Stimulated activated CD4-positive, alpha-beta T cell treated with anti-CD3 and anti-CD28 coated beads, Interleukin-4, amount 100 ng/mL, for 4 hours (primary cell): ENCODE results near the gene ARHGAP8.
"Not testable (repeated sequence)": the region's sequence is repeated elsewhere in the genome, so short reads cannot be mapped to it uniquely, and the experiment has no call there.

Source experiments
- DNase-seq, 2 experiments: peaks; one replicate each; pipeline ENCODE4 v3.0.0-alpha.2; 2020

The ARHGAP8 gene

DNA sequence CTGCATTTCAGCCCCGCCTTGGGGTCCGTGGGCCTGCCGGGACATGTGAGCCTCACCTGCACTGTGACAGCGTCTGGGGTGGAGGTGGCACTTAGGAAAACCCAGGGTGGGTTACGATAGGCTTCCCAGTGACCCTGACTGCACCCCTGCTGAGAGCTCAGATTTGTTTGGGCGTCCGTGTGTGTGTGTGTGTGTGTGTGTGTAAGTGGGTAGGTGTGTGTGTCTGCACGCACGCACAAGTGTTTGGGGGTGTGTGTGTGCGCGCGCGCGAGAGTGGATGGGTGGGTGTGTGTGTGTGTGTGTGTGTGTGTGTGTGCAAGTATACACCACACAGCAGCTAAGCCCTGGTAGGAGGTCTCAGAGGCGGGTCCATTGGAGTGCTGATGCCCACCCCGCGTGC lies 12.1 kb upstream of the ARHGAP8 start:
- DNase-seq, result no peak

DNA sequence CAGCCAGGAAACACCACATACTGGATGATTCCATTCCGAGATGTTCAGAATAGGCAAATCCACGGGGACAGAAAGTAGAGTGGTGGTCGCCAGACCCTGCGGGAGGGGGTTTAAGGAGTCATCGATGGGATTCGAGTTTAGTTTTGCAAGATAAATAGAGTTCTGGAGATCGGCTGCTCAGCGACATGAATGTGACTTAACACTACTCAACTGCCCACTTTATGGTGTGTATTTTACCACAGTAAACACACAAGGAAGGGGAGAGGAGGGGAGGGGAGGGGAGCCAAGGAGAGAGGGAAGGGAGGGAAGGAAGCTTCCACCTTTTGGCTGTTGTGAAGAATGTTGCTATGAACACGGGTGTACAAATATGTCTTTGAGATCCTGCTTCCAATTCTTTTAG lies 10.4 kb upstream of the ARHGAP8 start:
- DNase-seq, result no peak

DNA sequence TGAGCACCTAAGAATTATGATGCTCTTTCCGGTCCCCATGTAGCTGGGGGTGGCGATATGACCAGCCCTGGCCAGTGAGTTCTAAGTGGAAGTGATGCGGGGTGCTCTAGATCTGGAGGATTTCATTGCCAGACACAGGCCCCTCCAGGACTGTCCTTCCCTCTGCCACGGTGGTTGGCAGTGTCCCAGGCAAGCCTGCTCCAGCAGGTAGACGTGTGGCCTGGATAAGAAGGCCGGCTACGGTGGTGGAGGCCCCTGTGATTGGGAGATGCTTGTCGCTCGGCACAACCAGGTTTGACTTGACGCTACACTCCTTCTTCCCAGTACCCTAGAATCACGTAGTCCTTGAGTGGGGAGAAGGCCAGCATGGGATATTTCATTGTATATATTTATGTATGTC lies 9.1 kb upstream of the ARHGAP8 start:
- no peak for DNase-seq

- no peak for DNase-seq
These were observed 8.6 kb upstream of the ARHGAP8 start for GRCh38 chr22:44743804-44744211.

GRCh38 chr22:44745853-44746789 lies 6.3 kb upstream of the ARHGAP8 start:
- DNase-seq, result no peak

- not testable (repeated sequence) for DNase-seq
These were observed 4.6 kb upstream of the ARHGAP8 start for GRCh38 chr22:44747784-44748127.

DNA sequence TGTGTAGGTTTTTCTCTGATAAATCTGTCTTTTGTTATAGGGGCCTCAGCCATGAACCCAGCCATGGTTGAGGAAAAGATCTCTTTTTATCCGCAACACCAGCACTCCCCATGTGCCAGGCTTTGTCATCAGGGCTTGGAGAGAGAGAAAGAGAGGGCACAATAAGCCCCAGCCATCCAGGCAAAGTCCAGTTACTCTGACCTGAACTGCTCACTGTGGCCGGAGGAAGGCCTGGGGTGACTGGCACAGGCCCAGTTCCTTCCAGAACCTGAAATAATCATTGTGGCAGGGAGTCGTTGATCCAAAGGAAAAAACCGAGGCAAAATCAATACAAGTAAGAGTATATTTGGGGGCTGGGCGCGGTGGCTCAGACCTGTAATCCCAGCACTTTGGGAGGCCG lies 3.9 kb upstream of the ARHGAP8 start:
- no peak for DNase-seq

GRCh38 chr22:44750481-44750880 lies 1.9 kb upstream of the ARHGAP8 start:
- no peak for DNase-seq

GRCh38 chr22:44753189-44754042 lies 1.0 kb downstream of the ARHGAP8 start:
- DNase-seq, result no peak

DNA sequence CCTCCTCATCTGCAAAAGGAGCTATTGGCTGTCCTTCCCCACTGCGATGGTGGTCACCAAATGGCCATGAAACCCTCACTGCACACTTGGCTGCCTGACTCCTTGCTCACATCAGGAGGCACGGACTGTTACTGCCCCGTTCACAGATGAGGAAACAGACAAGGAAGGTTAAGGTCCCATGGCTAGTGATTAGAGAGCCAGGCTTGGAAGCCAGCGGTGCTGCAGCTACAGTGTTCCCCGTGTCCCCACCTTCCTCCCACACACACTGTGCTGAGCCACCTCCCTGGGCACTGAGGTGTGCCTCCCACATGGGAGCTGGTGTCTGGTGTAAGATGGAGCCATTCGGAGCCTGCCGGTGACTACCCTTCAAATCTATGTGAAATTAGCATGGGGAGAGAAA lies 2.6 kb downstream of the ARHGAP8 start:
- no peak for DNase-seq

- DNase-seq, result no peak
These were observed 3.0 kb downstream of the ARHGAP8 start for GRCh38 chr22:44755417-44755816.

DNA sequence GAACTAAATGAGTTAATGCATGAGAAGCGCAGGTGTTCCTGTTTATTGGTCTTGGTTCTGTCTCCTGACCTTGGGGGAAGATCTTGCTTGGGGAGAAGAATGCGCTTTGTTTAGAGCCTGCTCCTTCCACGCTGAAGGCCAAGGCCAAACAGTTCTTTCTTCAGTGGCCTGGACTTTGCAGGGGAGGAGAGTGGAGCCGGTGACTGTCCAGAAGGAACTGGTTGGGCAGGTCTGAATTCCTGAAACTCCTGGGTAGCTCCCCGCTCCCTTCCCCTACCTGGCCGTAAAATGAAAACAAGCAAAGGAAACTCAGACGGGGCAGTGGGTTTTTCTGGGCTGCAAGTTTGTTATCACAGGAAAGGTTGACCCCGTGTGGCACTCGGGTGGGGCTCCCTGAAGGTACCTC lies 3.6 kb downstream of the ARHGAP8 start:
- DNase-seq, result no peak

DNA sequence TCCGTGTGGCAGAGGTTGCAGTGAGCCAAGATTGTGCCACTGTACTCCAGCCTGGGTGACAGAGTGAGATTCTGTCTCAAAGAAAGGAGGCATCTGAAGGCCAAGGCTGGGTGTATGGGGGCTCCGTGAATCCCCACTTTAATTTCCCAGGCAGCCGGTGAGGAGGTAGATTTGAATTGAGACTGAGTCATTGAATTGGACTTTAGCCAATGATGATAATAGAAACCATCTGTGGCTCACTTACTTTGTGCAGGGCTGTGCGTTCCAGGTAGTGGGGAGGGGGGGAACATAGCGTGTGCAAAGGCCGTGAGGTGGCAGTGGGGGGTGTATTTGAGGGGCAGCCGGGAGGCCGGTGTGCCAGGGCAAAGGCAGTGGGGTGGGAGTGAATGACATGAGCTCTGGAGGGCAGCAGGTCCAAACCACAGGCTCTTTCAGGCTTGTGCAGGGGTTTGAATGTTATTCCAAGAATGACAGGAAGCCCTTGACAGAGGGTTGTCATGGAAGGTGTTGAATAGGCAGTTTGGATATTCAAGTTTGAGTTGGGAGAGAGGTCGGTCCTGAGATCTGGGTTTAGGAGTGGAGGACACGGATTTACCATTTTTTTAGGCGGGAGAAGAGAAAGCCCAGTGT lies 6.1 kb downstream of the ARHGAP8 start:
- no peak for DNase-seq

DNA sequence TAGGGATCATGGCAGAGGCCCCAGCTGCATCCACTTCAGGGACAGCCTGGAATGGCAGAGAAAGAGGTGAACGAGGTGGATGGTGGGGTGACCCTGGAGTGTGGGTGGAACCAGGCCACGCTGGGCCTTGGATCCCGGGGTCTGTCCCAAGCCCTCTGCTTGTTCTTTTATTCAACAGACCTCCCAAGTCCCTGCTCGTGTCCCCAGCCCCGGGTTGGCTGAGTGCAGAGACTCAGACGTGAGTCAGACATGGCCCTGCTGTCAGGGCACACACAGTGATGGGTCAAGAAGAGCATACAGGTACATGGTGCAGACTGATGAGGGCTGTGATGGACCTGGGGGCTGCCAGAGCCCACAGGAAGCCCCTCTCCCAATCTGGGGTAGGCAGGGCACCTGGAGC lies 6.6 kb downstream of the ARHGAP8 start:
- no peak for DNase-seq

GRCh38 chr22:44759430-44760310 lies 7.3 kb downstream of the ARHGAP8 start:
- DNase-seq, result no peak

GRCh38 chr22:44760476-44760875 lies 8.1 kb downstream of the ARHGAP8 start:
- no peak for DNase-seq

DNA sequence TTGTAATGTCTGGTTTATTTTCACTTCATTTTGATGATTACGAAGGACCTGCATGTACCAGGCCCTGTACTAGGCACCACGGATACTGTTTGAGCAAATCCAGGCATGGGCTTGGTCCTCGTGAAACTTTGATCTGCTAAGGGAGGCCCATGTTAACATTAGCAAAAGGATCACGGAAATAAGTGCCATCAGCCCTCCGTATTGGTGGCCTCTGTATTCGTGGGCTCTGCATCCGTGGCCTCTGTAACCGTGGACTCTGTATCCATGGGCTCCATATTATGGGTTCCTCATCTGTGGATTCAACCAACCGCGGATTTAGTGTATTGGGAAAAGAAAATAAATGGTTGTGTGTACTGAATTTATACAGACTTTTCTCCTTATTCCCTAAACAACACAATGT lies 8.7 kb downstream of the ARHGAP8 start:
- no peak for DNase-seq

GRCh38 chr22:44764373-44764772 lies 12.0 kb downstream of the ARHGAP8 start:
- no peak for DNase-seq

GRCh38 chr22:44764974-44765373 lies 12.6 kb downstream of the ARHGAP8 start:
- no peak for DNase-seq

GRCh38 chr22:44765571-44766285 lies 13.4 kb downstream of the ARHGAP8 start:
- DNase-seq, result no peak

- no peak for DNase-seq
These were observed 20.7 kb downstream of the ARHGAP8 start for GRCh38 chr22:44773082-44773481.

GRCh38 chr22:44775862-44776261 lies 23.5 kb downstream of the ARHGAP8 start:
- DNase-seq, result no peak
